Measurements from ENCODE around the gene INPP5D.

GRCh38 chr2:233062946-233063268 is 2.8 kb downstream of the INPP5D start:
- TF ChIP-seq POLR2A (IDR thresholded peaks at IDR 0.05) (no peak), POLR2AphosphoS5 (IDR thresholded peaks at IDR 0.05) (no peak), CTCF (IDR thresholded peaks at IDR 0.05) (no peak)

Measured in suprapubic skin (tissue), 4 donors.